Ishikawa (cell line): ENCODE measurements around the gene KRT84.

Source experiments
- CREB1 ChIP-seq: IDR thresholded peaks from 2 replicates; pipeline ENCODE4 v1.6.1; 2012; ENCODE audit warnings: low read depth
- EGR1 ChIP-seq: IDR thresholded peaks from 2 replicates; pipeline ENCODE4 v1.6.1; 2012
- RAD21 ChIP-seq: IDR thresholded peaks from 2 replicates; pipeline ENCODE4 v1.6.1; 2012; ENCODE audit warnings: low read depth
- USF1 ChIP-seq: IDR thresholded peaks from 2 replicates; pipeline ENCODE4 v1.6.1; 2012
- YY1 ChIP-seq: IDR thresholded peaks from 2 replicates; pipeline ENCODE4 v1.6.1; 2012; ENCODE audit warnings: low read depth
- TF ChIP-seq, protein P1 (sequence below): IDR thresholded peaks from 2 replicates; pipeline ENCODE4 v1.6.1; 2012; ENCODE audit warnings: low read depth, mild to moderate bottlenecking

DNA sequence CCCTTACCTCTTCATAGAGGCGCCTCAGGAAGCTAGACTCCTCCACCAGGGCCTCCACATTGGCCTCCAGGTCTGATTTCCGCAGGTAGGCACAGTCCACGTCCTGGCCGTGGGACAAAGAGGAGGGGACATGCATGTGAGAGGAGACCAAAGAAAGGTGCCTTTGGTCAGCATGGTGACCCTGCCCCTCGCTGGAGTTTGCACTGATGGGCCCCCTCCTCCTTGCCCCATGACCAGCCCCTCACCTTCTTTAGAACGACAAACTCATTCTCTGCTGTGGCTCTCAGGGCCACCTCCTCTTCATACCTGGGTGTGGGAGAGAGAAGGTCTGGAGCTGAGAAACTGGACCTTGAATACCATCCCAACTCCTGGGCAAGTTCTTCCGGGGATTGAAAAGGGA is 21.4 kb downstream of the KRT84 start:
- TF ChIP-seq RAD21, result no peak
- TF ChIP-seq YY1, result no peak
- no peak for TF ChIP-seq EGR1
- no peak for TF ChIP-seq USF1
- TF ChIP-seq, protein P1, sequence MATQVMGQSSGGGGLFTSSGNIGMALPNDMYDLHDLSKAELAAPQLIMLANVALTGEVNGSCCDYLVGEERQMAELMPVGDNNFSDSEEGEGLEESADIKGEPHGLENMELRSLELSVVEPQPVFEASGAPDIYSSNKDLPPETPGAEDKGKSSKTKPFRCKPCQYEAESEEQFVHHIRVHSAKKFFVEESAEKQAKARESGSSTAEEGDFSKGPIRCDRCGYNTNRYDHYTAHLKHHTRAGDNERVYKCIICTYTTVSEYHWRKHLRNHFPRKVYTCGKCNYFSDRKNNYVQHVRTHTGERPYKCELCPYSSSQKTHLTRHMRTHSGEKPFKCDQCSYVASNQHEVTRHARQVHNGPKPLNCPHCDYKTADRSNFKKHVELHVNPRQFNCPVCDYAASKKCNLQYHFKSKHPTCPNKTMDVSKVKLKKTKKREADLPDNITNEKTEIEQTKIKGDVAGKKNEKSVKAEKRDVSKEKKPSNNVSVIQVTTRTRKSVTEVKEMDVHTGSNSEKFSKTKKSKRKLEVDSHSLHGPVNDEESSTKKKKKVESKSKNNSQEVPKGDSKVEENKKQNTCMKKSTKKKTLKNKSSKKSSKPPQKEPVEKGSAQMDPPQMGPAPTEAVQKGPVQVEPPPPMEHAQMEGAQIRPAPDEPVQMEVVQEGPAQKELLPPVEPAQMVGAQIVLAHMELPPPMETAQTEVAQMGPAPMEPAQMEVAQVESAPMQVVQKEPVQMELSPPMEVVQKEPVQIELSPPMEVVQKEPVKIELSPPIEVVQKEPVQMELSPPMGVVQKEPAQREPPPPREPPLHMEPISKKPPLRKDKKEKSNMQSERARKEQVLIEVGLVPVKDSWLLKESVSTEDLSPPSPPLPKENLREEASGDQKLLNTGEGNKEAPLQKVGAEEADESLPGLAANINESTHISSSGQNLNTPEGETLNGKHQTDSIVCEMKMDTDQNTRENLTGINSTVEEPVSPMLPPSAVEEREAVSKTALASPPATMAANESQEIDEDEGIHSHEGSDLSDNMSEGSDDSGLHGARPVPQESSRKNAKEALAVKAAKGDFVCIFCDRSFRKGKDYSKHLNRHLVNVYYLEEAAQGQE, result no peak
- no peak for TF ChIP-seq CREB1
